Suprapubic skin (tissue), 3 donors: ENCODE data around the gene PCSK5.

ENCODE experiments used
- EP300 ChIP-seq: sonication (generic); formaldehyde crosslinking; IDR thresholded peaks from one replicate; pipeline ENCODE4 v1.6.1; 2017; ENCODE audit warnings: antibody characterized with exemption
- POLR2A ChIP-seq, 2 donors: fragments of 450-650 bp; IDR thresholded peaks; one replicate each; pipeline ENCODE4 v1.6.1; 2017; ENCODE audit warnings: antibody characterized with exemption in 2 of 2, mild to moderate bottlenecking in 2 of 2, moderate library complexity in 2 of 2
- TF ChIP-seq, protein P1 (sequence below), 2 donors: fragments of 200-600 bp in 1 of 2; fragments of 450-650 bp in 1 of 2; sonication (generic) in 1 of 2; IDR thresholded peaks; one replicate each; pipeline ENCODE4 v1.5.1; 2016 to 2019; ENCODE audit warnings: antibody characterized with exemption in 2 of 2, mild to moderate bottlenecking in 1 of 2, moderate library complexity in 1 of 2

DNA sequence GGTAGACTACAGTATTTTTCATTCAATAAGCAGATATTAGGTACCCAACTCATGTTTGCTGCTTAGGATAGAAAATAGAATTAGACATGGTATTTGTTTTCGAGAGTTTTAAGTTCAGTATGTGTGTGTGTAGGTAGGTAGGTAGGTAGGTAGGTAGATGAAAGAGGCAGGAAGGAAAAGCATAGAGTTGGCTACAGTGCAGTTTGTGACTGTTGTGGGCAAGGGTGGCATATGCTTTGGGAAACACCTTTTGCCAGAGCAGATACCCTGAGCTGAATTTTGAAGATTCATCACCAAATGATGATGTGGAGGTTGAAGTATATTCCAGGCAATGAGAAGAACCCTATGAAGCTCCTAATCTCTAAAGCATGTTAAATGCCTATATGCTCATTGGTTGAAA lies 20.0 kb upstream of the PCSK5 start:
- TF ChIP-seq POLR2A (IDR thresholded peaks at IDR 0.05) (no peak), EP300 (no peak)
- TF ChIP-seq, protein P1, sequence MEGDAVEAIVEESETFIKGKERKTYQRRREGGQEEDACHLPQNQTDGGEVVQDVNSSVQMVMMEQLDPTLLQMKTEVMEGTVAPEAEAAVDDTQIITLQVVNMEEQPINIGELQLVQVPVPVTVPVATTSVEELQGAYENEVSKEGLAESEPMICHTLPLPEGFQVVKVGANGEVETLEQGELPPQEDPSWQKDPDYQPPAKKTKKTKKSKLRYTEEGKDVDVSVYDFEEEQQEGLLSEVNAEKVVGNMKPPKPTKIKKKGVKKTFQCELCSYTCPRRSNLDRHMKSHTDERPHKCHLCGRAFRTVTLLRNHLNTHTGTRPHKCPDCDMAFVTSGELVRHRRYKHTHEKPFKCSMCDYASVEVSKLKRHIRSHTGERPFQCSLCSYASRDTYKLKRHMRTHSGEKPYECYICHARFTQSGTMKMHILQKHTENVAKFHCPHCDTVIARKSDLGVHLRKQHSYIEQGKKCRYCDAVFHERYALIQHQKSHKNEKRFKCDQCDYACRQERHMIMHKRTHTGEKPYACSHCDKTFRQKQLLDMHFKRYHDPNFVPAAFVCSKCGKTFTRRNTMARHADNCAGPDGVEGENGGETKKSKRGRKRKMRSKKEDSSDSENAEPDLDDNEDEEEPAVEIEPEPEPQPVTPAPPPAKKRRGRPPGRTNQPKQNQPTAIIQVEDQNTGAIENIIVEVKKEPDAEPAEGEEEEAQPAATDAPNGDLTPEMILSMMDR (IDR thresholded peaks at IDR 0.05) = no peak
